ENCODE results near the gene TTC33.
"Not testable (repeated sequence)": the region's sequence is repeated elsewhere in the genome, so short reads cannot be mapped to it uniquely, and the experiment has no call there.

TTC33 gene

GRCh38 chr5:40738502-40738901 lies 17.3 kb downstream of the TTC33 start:
- Histone ChIP-seq H3K9ac (ENCODE audit: low read length) (no peak overlapping the region), H3K4me1 (ENCODE audit: control insufficient read depth, low read depth, low read length) (no peaks in the 10 kb centered on the region), H3K4me3 (ENCODE audit: low read length) (no peak overlapping the region), H3K9me3 (ENCODE audit: control insufficient read depth, low read depth, low read length) (no peaks in the 10 kb centered on the region), H3K27me3 (ENCODE audit: control insufficient read depth, insufficient read depth, low read length) (no peaks in the 10 kb centered on the region), H3K36me3 (ENCODE audit: control insufficient read depth, low read depth, low read length) (peaks cover 3% of the 10 kb centered on the region), H3K27ac (ENCODE audit: low read length) (no peak overlapping the region)

DNA sequence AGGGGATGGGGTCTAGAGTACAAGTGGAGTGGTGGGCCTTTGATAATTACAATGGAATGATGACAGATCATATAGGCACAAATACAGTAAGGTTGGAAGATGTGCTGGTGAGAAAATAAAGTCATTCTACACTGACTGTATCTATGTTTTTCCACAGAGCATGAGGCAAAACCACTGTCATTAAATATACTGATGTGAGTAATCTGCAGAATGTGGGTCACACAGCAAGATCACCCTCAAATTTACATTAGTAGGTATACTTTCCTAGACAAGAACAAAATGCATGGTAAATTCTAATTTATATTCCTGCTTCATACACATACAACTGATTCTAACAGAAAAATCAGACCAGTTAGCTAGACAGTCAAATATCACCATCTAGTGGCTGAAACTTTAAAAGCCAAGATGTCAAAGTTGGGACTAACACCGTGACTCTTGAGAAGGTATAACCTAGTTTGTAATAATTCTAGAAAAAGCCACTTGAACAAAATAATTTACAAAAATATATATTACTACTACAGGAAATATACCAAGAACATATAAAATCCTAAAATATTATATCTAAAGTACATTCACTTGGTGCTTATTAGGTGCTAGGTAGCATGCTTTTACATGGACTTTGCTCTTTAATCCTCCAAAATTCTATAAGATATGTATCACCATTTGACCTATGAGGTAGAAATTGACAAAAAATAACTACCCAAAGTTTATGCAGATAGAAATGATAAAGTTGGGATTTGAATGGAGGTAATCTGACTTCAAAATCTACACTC lies 19.5 kb downstream of the TTC33 start:
- Histone ChIP-seq H3K9me3 (ENCODE audit: control insufficient read depth, low read depth, low read length) (no peaks in the 10 kb centered on the region), H3K4me3 (ENCODE audit: low read length) (no peak overlapping the region), H3K9ac (ENCODE audit: low read length) (no peak overlapping the region), H3K27me3 (ENCODE audit: control insufficient read depth, insufficient read depth, low read length) (no peaks in the 10 kb centered on the region), H3K27ac (ENCODE audit: low read length) (no peak overlapping the region), H3K36me3 (ENCODE audit: control insufficient read depth, low read depth, low read length) (peaks cover 3% of the 10 kb centered on the region), H3K4me1 (ENCODE audit: control insufficient read depth, low read depth, low read length) (no peaks in the 10 kb centered on the region)

GRCh38 chr5:40735609-40736008 lies 20.2 kb downstream of the TTC33 start:
- H3K9me3 ChIP-seq (ENCODE audit: control insufficient read depth, low read depth, low read length), result no peaks in the 10 kb centered on the region
- no peak overlapping the region for H3K27ac ChIP-seq (ENCODE audit: low read length)
- H3K27me3 ChIP-seq (ENCODE audit: control insufficient read depth, insufficient read depth, low read length), result no peaks in the 10 kb centered on the region
- no peaks in the 10 kb centered on the region for H3K4me1 ChIP-seq (ENCODE audit: control insufficient read depth, low read depth, low read length)
- H3K4me3 ChIP-seq (ENCODE audit: low read length), result no peak overlapping the region
- H3K9ac ChIP-seq (ENCODE audit: low read length), result no peak overlapping the region
- no peaks in the 10 kb centered on the region for H3K36me3 ChIP-seq (ENCODE audit: control insufficient read depth, low read depth, low read length)

DNA sequence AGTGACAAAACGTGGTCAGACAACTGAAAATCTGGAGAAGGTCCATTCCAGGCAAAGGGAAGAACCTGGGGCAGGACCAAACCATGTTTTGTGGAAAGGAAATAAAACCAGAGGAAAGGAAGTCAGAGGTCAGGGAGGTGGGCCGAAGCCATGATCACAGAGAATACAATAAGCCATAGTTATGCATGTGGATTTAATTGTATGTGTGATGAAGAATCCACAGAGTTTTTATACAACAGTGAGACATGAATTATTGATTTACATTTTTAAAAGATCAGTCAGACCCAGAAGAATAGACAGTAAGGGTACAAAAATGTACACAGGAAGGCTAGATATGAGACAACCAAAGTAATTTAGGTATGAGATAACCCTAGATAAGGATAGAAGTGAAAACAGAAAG lies 20.8 kb downstream of the TTC33 start:
- no peaks in the 10 kb centered on the region for H3K4me1 ChIP-seq (ENCODE audit: control insufficient read depth, low read depth, low read length)
- H3K9ac ChIP-seq (ENCODE audit: low read length), result no peak overlapping the region
- no peak overlapping the region for H3K4me3 ChIP-seq (ENCODE audit: low read length)
- no peaks in the 10 kb centered on the region for H3K27me3 ChIP-seq (ENCODE audit: control insufficient read depth, insufficient read depth, low read length)
- H3K36me3 ChIP-seq (ENCODE audit: control insufficient read depth, low read depth, low read length), result no peaks in the 10 kb centered on the region
- no peaks in the 10 kb centered on the region for H3K9me3 ChIP-seq (ENCODE audit: control insufficient read depth, low read depth, low read length)
- no peak overlapping the region for H3K27ac ChIP-seq (ENCODE audit: low read length)

DNA sequence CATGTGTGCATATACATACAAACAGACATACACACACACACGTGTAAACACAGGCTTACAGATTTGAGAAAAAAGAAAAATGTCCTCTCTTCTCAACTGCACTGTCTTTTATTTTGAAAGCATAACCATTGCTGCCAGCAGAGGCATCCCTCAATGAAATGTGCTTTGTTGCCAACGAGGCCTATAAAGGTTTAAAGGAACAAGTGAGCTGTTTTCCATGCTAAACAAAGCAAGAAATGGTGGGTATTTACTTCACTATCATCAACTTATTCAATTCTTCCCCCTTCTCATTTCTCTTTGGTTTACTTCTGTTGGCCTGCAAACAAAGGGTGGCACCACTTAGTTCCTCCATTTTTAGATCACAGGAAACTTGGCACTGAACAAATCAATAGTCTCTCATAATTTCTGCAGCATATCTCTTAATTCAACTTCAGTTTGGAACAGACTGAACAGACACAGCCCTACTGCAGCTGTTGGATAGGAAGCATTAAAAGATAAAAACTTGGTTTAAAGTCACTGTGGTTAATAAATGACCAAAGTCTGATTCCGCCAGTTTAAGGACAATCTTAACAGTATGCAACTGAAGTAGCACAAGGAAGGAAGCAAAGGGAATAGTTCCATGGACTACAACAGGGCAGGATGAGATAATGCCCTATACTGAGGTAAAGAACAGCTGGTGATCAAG lies 21.7 kb downstream of the TTC33 start:
- no peak overlapping the region for H3K9ac ChIP-seq (ENCODE audit: low read length)
- H3K36me3 ChIP-seq (ENCODE audit: control insufficient read depth, low read depth, low read length), result no peaks in the 10 kb centered on the region
- no peak overlapping the region for H3K27ac ChIP-seq (ENCODE audit: low read length)
- H3K4me1 ChIP-seq (ENCODE audit: control insufficient read depth, low read depth, low read length), result no peaks in the 10 kb centered on the region
- no peaks in the 10 kb centered on the region for H3K27me3 ChIP-seq (ENCODE audit: control insufficient read depth, insufficient read depth, low read length)
- H3K4me3 ChIP-seq (ENCODE audit: low read length), result no peak overlapping the region
- H3K9me3 ChIP-seq (ENCODE audit: control insufficient read depth, low read depth, low read length), result no peaks in the 10 kb centered on the region

DNA sequence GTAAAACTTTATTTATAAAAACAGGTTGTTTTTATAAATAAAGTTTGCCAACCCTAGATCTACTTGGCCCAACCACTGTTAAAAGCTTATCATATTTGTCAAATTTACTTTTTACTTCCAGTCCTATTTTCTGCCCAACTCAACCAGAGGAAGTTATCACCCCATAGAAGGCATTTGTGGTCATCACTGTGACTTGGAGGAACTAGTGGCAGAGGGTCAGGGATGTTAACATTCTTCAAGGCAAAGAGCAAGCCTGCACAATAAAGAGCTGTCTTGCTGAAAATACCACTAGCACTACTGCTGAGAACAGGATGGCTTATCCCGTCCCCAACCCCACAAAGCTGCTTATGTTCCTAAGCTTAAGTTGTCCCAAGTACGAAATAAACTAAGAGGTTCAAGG lies 22.3 kb downstream of the TTC33 start:
- no peak overlapping the region for H3K27ac ChIP-seq (ENCODE audit: low read length)
- no peak overlapping the region for H3K4me3 ChIP-seq (ENCODE audit: low read length)
- no peaks in the 10 kb centered on the region for H3K9me3 ChIP-seq (ENCODE audit: control insufficient read depth, low read depth, low read length)
- H3K9ac ChIP-seq (ENCODE audit: low read length), result no peak overlapping the region
- no peaks in the 10 kb centered on the region for H3K27me3 ChIP-seq (ENCODE audit: control insufficient read depth, insufficient read depth, low read length)
- H3K4me1 ChIP-seq (ENCODE audit: control insufficient read depth, low read depth, low read length), result no peaks in the 10 kb centered on the region
- no peaks in the 10 kb centered on the region for H3K36me3 ChIP-seq (ENCODE audit: control insufficient read depth, low read depth, low read length)

GRCh38 chr5:40722497-40722911 lies 33.3 kb downstream of the TTC33 start:
- H3K9me3 ChIP-seq (ENCODE audit: control insufficient read depth, low read depth, low read length); H3K4me1 ChIP-seq (ENCODE audit: control insufficient read depth, low read depth, low read length); H3K36me3 ChIP-seq (ENCODE audit: control insufficient read depth, low read depth, low read length); H3K27ac ChIP-seq (ENCODE audit: low read length); H3K27me3 ChIP-seq (ENCODE audit: control insufficient read depth, insufficient read depth, low read length); H3K4me3 ChIP-seq (ENCODE audit: low read length); H3K9ac ChIP-seq (ENCODE audit: low read length): not testable (repeated sequence)

- Histone ChIP-seq H3K9me3 (ENCODE audit: control insufficient read depth, low read depth, low read length) (peaks cover 7% of the 10 kb centered on the region), H3K4me3 (ENCODE audit: low read length) (no peak overlapping the region), H3K4me1 (ENCODE audit: control insufficient read depth, low read depth, low read length) (no peaks in the 10 kb centered on the region), H3K9ac (ENCODE audit: low read length) (no peak overlapping the region), H3K27ac (ENCODE audit: low read length) (no peak overlapping the region), H3K27me3 (ENCODE audit: control insufficient read depth, insufficient read depth, low read length) (no peaks in the 10 kb centered on the region), H3K36me3 (ENCODE audit: control insufficient read depth, low read depth, low read length) (no peaks in the 10 kb centered on the region)
Observed at GRCh38 chr5:40720069-40720468, 35.7 kb downstream of the TTC33 start.

GRCh38 chr5:40717281-40717680 lies 38.5 kb downstream of the TTC33 start:
- Histone ChIP-seq H3K9ac (ENCODE audit: low read length) (no peak overlapping the region), H3K27me3 (ENCODE audit: control insufficient read depth, insufficient read depth, low read length) (no peaks in the 10 kb centered on the region), H3K4me1 (ENCODE audit: control insufficient read depth, low read depth, low read length) (no peaks in the 10 kb centered on the region), H3K9me3 (ENCODE audit: control insufficient read depth, low read depth, low read length) (peaks cover 7% of the 10 kb centered on the region), H3K4me3 (ENCODE audit: low read length) (no peak overlapping the region), H3K27ac (ENCODE audit: low read length) (no peak overlapping the region), H3K36me3 (ENCODE audit: control insufficient read depth, low read depth, low read length) (no peaks in the 10 kb centered on the region)

- Histone ChIP-seq H3K4me3 (ENCODE audit: low read length) (no peak overlapping the region), H3K4me1 (ENCODE audit: control insufficient read depth, low read depth, low read length) (no peaks in the 10 kb centered on the region), H3K27me3 (ENCODE audit: control insufficient read depth, insufficient read depth, low read length) (no peaks in the 10 kb centered on the region), H3K27ac (ENCODE audit: low read length) (no peak overlapping the region), H3K9me3 (ENCODE audit: control insufficient read depth, low read depth, low read length) (peaks cover 4% of the 10 kb centered on the region), H3K9ac (ENCODE audit: low read length) (no peak overlapping the region), H3K36me3 (ENCODE audit: control insufficient read depth, low read depth, low read length) (no peaks in the 10 kb centered on the region)
Observed at GRCh38 chr5:40716590-40716989, 39.2 kb downstream of the TTC33 start.

GRCh38 chr5:40716000-40716399 lies 39.8 kb downstream of the TTC33 start:
- no peaks in the 10 kb centered on the region for H3K36me3 ChIP-seq (ENCODE audit: control insufficient read depth, low read depth, low read length)
- H3K27me3 ChIP-seq (ENCODE audit: control insufficient read depth, insufficient read depth, low read length), result no peaks in the 10 kb centered on the region
- H3K4me3 ChIP-seq (ENCODE audit: low read length), result no peak overlapping the region
- H3K27ac ChIP-seq (ENCODE audit: low read length), result no peak overlapping the region
- H3K4me1 ChIP-seq (ENCODE audit: control insufficient read depth, low read depth, low read length), result no peaks in the 10 kb centered on the region
- H3K9me3 ChIP-seq (ENCODE audit: control insufficient read depth, low read depth, low read length), result no peaks in the 10 kb centered on the region
- H3K9ac ChIP-seq (ENCODE audit: low read length), result no peak overlapping the region

- Histone ChIP-seq H3K27me3 (ENCODE audit: control insufficient read depth, insufficient read depth, low read length) (no peaks in the 10 kb centered on the region), H3K27ac (ENCODE audit: low read length) (no peak overlapping the region), H3K9me3 (ENCODE audit: control insufficient read depth, low read depth, low read length) (no peaks in the 10 kb centered on the region), H3K9ac (ENCODE audit: low read length) (no peak overlapping the region), H3K36me3 (ENCODE audit: control insufficient read depth, low read depth, low read length) (no peaks in the 10 kb centered on the region), H3K4me3 (ENCODE audit: low read length) (no peak overlapping the region), H3K4me1 (ENCODE audit: control insufficient read depth, low read depth, low read length) (no peaks in the 10 kb centered on the region)
Observed at GRCh38 chr5:40714001-40714400, 41.8 kb downstream of the TTC33 start.
